ENCODE data around the gene FAM78A. TPM values are rescaled to one million over a fixed set of nuclear protein-coding genes. Genes with fewer than 3 reads are reported as not detected.

The FAM78A gene
- total RNA-seq, 1 experiment from 2014 or later, result not detected

- Mint-ChIP-seq H3K36me3 (ENCODE audit: insufficient read depth, unreplicated experiment) (no peaks in the 10 kb centered on the region), H3K27me3 (ENCODE audit: unreplicated experiment) (peaks cover 28% of the 10 kb centered on the region), H3K4me1 (ENCODE audit: low read depth, unreplicated experiment) (no peaks in the 10 kb centered on the region), H3K27ac (ENCODE audit: unreplicated experiment) (no peak overlapping the region), H3K4me3 (ENCODE audit: low read depth, unreplicated experiment) (no peak overlapping the region), H3K9me3 (ENCODE audit: low read depth, unreplicated experiment) (no peaks in the 10 kb centered on the region)
- TF ChIP-seq CTCF (IDR thresholded peaks at IDR 0.05; ENCODE audit: unreplicated experiment), result no peak
- no peak for DNase-seq
- intact Hi-C loops (cut with micrococcal nuclease; ENCODE audit: unreplicated experiment), result no loop called here
- CTCF ChIA-PET, result no interaction called here
- no TSS peak for BruUV-seq (replicated peaks)
Measured at GRCh38 chr9:131290036-131290766, 13.9 kb upstream of the FAM78A start.

GRCh38 chr9:131289301-131290035 is 13.2 kb upstream of the FAM78A start, which contains the start of gene PLPP7:
Gene PLPP7 (plus strand): TSS chr9:131289723. CDS start chr9:131289998, 275 bp downstream.
- H3K27me3 Mint-ChIP-seq (ENCODE audit: unreplicated experiment), result peaks cover 31% of the 10 kb centered on the region
- CTCF ChIA-PET, result no interaction called here
- intact Hi-C loops (cut with micrococcal nuclease; ENCODE audit: unreplicated experiment), result no loop called here
- no peak for DNase-seq
- no peaks in the 10 kb centered on the region for H3K36me3 Mint-ChIP-seq (ENCODE audit: insufficient read depth, unreplicated experiment)
- BruUV-seq (replicated peaks), result no TSS peak
- no peaks in the 10 kb centered on the region for H3K9me3 Mint-ChIP-seq (ENCODE audit: low read depth, unreplicated experiment)
- H3K4me1 Mint-ChIP-seq (ENCODE audit: low read depth, unreplicated experiment), result no peaks in the 10 kb centered on the region
- TF ChIP-seq CTCF (IDR thresholded peaks at IDR 0.05; ENCODE audit: unreplicated experiment), result no peak
- H3K4me3 Mint-ChIP-seq (ENCODE audit: low read depth, unreplicated experiment), result no peak within 1 kb of the TSS
- no peak within 1 kb of the TSS for H3K27ac Mint-ChIP-seq (ENCODE audit: unreplicated experiment)

GRCh38 chr9:131288217-131288616 is 11.9 kb upstream of the FAM78A start:
- no peak for TF ChIP-seq CTCF (IDR thresholded peaks at IDR 0.05; ENCODE audit: unreplicated experiment)
- Mint-ChIP-seq H3K9me3 (ENCODE audit: low read depth, unreplicated experiment) (no peaks in the 10 kb centered on the region), H3K4me3 (ENCODE audit: low read depth, unreplicated experiment) (no peak overlapping the region), H3K27ac (ENCODE audit: unreplicated experiment) (no peak overlapping the region), H3K4me1 (ENCODE audit: low read depth, unreplicated experiment) (no peaks in the 10 kb centered on the region), H3K36me3 (ENCODE audit: insufficient read depth, unreplicated experiment) (no peaks in the 10 kb centered on the region), H3K27me3 (ENCODE audit: unreplicated experiment) (peaks cover 33% of the 10 kb centered on the region)
- CTCF ChIA-PET, result no interaction called here
- intact Hi-C loops (cut with micrococcal nuclease; ENCODE audit: unreplicated experiment), result no loop called here
- no peak for DNase-seq
- no TSS peak for BruUV-seq (replicated peaks)

- H3K27ac Mint-ChIP-seq (ENCODE audit: unreplicated experiment), result no peak overlapping the region
- BruUV-seq (replicated peaks), result no TSS peak
- CTCF ChIA-PET, result no interaction called here
Measured at GRCh38 chr9:131287359-131287758, 11.0 kb upstream of the FAM78A start.

More at GRCh38 chr9:131287359-131287758, 11.0 kb upstream of the FAM78A start:
- Mint-ChIP-seq H3K36me3 (ENCODE audit: insufficient read depth, unreplicated experiment) (no peaks in the 10 kb centered on the region), H3K9me3 (ENCODE audit: low read depth, unreplicated experiment) (no peaks in the 10 kb centered on the region), H3K4me3 (ENCODE audit: low read depth, unreplicated experiment) (no peak overlapping the region), H3K27me3 (ENCODE audit: unreplicated experiment) (peaks cover 33% of the 10 kb centered on the region), H3K4me1 (ENCODE audit: low read depth, unreplicated experiment) (no peaks in the 10 kb centered on the region)
- intact Hi-C loops (cut with micrococcal nuclease; ENCODE audit: unreplicated experiment), result no loop called here
- TF ChIP-seq CTCF (IDR thresholded peaks at IDR 0.05; ENCODE audit: unreplicated experiment), result no peak
- no peak for DNase-seq

Data from Calu3 (cell line).